Peyer's patch (tissue), 4 donors: Measurements from ENCODE around the gene ACKR2.

Experiments
- POLR2A ChIP-seq, 2 donors: fragments of 450-650 bp; IDR thresholded peaks; one replicate each; pipeline ENCODE4 v1.5.1; 2017; ENCODE audit warnings: antibody characterized with exemption in 2 of 2, mild to moderate bottlenecking in 2 of 2, moderate library complexity in 2 of 2
- TF ChIP-seq, protein P1 (sequence below), 6 experiments: fragments of 450-650 bp in 4 of 6; fragments of 200-600 bp in 2 of 6; sonication (generic) in 1 of 6; IDR thresholded peaks; one replicate each; pipeline ENCODE4 v1.5.1; 2017 to 2019; ENCODE audit warnings: antibody characterized with exemption in 6 of 6, mild to moderate bottlenecking in 3 of 6, moderate library complexity in 1 of 6

DNA sequence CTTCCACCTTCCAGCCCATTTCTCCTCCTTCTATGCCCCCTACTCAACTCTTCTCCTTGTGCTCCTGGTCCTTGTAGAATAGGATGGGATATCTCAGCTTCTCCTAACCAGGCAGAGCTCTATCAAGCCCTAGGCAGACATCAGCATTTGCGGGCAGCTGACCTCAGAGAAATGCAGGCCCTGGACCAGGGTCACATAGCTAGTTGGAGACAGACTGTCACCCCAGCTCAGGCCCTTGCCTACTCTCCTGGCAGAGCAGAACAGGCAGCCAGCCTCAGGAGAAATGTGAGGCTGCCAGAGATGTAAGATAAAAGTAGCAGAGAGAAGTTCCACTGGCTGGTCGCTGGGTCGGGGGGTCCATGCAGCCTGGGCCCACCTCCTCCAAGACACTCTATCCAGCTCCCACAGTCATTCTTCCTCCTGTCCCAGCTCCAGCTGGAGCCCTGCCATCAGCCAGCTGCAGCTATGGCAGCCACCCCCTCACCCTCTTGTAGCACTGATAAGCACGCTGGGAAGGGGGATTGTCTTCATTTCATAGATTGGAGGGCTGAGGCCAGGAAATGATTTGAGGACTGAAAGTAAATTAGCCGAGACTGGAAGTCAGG is 62.4 kb downstream of the ACKR2 start:
- TF ChIP-seq, protein P1, sequence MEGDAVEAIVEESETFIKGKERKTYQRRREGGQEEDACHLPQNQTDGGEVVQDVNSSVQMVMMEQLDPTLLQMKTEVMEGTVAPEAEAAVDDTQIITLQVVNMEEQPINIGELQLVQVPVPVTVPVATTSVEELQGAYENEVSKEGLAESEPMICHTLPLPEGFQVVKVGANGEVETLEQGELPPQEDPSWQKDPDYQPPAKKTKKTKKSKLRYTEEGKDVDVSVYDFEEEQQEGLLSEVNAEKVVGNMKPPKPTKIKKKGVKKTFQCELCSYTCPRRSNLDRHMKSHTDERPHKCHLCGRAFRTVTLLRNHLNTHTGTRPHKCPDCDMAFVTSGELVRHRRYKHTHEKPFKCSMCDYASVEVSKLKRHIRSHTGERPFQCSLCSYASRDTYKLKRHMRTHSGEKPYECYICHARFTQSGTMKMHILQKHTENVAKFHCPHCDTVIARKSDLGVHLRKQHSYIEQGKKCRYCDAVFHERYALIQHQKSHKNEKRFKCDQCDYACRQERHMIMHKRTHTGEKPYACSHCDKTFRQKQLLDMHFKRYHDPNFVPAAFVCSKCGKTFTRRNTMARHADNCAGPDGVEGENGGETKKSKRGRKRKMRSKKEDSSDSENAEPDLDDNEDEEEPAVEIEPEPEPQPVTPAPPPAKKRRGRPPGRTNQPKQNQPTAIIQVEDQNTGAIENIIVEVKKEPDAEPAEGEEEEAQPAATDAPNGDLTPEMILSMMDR (IDR thresholded peaks at IDR 0.05), result no peak
- no peak for TF ChIP-seq POLR2A (IDR thresholded peaks at IDR 0.05)
